ENCODE measurements around the gene SLC39A8. TPM values are rescaled to one million over a fixed set of nuclear protein-coding genes. Genes with fewer than 3 reads are reported as not detected.

The SLC39A8 gene
- total RNA-seq, 6 experiments from 2014 or later = 0.38 to 2.6 (median 1.7) TPM

- Mint-ChIP-seq H3K27me3 (ENCODE audit: insufficient read depth) (no peaks in the 10 kb centered on the region), H3K27ac (no peak overlapping the region), H3K4me3 (no peak overlapping the region), H3K9me3 (peaks cover 4% of the 10 kb centered on the region), H3K4me1 (ENCODE audit: low read depth) (no peaks in the 10 kb centered on the region), H3K36me3 (ENCODE audit: low read depth) (no peaks in the 10 kb centered on the region; the same call in 1 of the 2 replicates)
- DNase-seq = no peak
- TF ChIP-seq CTCF (IDR thresholded peaks at IDR 0.05) = no peak
These were observed 115.1 kb downstream of the SLC39A8 start for GRCh38 chr4:102230194-102230593.

GRCh38 chr4:102227388-102227787, 117.9 kb downstream of the SLC39A8 start:
- Mint-ChIP-seq H3K9me3 (no peaks in the 10 kb centered on the region), H3K27me3 (ENCODE audit: insufficient read depth) (no peaks in the 10 kb centered on the region), H3K36me3 (ENCODE audit: low read depth) (no peaks in the 10 kb centered on the region), H3K4me1 (ENCODE audit: low read depth) (no peaks in the 10 kb centered on the region), H3K4me3 (no peak overlapping the region), H3K27ac (no peak overlapping the region)
- no peak for TF ChIP-seq CTCF (IDR thresholded peaks at IDR 0.05)
- DNase-seq = no peak

- no peak for TF ChIP-seq CTCF (IDR thresholded peaks at IDR 0.05)
- no peak overlapping the region for H3K27ac Mint-ChIP-seq
- no peaks in the 10 kb centered on the region; the same call in 1 of the 2 replicates for H3K9me3 Mint-ChIP-seq
- no peaks in the 10 kb centered on the region for H3K4me1 Mint-ChIP-seq (ENCODE audit: low read depth)
- H3K4me3 Mint-ChIP-seq = no peak overlapping the region
- H3K36me3 Mint-ChIP-seq (ENCODE audit: low read depth) = no peaks in the 10 kb centered on the region
- DNase-seq = no peak
- no peaks in the 10 kb centered on the region for H3K27me3 Mint-ChIP-seq (ENCODE audit: insufficient read depth)
These were observed 121.8 kb downstream of the SLC39A8 start for GRCh38 chr4:102223461-102223860.

- Mint-ChIP-seq H3K4me3 (no peak overlapping the region), H3K4me1 (ENCODE audit: low read depth) (no peaks in the 10 kb centered on the region), H3K27me3 (ENCODE audit: insufficient read depth) (no peaks in the 10 kb centered on the region), H3K27ac (no peak overlapping the region), H3K36me3 (ENCODE audit: low read depth) (no peaks in the 10 kb centered on the region), H3K9me3 (no peaks in the 10 kb centered on the region; the same call in 1 of the 2 replicates)
- TF ChIP-seq CTCF (IDR thresholded peaks at IDR 0.05) = no peak
- no peak for DNase-seq
These were observed 122.4 kb downstream of the SLC39A8 start for GRCh38 chr4:102222838-102223409.

- Mint-ChIP-seq H3K4me1 (ENCODE audit: low read depth) (no peaks in the 10 kb centered on the region), H3K4me3 (no peak overlapping the region), H3K9me3 (no peaks in the 10 kb centered on the region; the same call in 1 of the 2 replicates), H3K27ac (no peak overlapping the region), H3K27me3 (ENCODE audit: insufficient read depth) (no peaks in the 10 kb centered on the region), H3K36me3 (ENCODE audit: low read depth) (no peaks in the 10 kb centered on the region)
- DNase-seq = no peak
- no peak for TF ChIP-seq CTCF (IDR thresholded peaks at IDR 0.05)
These were observed 126.2 kb downstream of the SLC39A8 start for GRCh38 chr4:102219129-102219528.

All from HFFc6 (cell line).